HepG2 (cell line): ENCODE data around the gene PEX14.

Experiments used
- CTCF ChIP-seq: sonication (generic); formaldehyde crosslinking; IDR thresholded peaks from 2 replicates; pipeline ENCODE4 v1.5.0; 2020; ENCODE audit warnings: mild to moderate bottlenecking, missing genetic modification reagents, moderate library complexity
- ELK4 ChIP-seq: sonication (generic); formaldehyde crosslinking; IDR thresholded peaks from 2 replicates; pipeline ENCODE4 v1.9.0; 2021; ENCODE audit warnings: missing genetic modification reagents, borderline replicate concordance
- HNRNPL ChIP-seq: fragments of 200-400 bp; formaldehyde crosslinking; IDR thresholded peaks from 2 replicates; pipeline ENCODE4 v1.6.1; 2017; ENCODE audit warnings: mild to moderate bottlenecking, low read depth, low read length
- SNAPC5 ChIP-seq: sonication (generic); formaldehyde crosslinking; IDR thresholded peaks from 2 replicates; pipeline ENCODE4 v1.8.1; 2023; ENCODE audit warnings: mild to moderate bottlenecking, missing genetic modification reagents, borderline replicate concordance
- YEATS2 ChIP-seq: sonication (generic); formaldehyde crosslinking; IDR thresholded peaks from 2 replicates; pipeline ENCODE4 v1.4.0; 2020; ENCODE audit warnings: missing genetic modification reagents, borderline replicate concordance
- ZBTB21 ChIP-seq: sonication (generic); formaldehyde crosslinking; IDR thresholded peaks from 2 replicates; pipeline ENCODE4 v1.4.0; 2020; ENCODE audit warnings: missing genetic modification reagents

- TF ChIP-seq YEATS2 (CRISPR knock-in tag): no peak
- no peak for TF ChIP-seq ELK4 (CRISPR knock-in tag)
- no peak for TF ChIP-seq CTCF
- no peak for TF ChIP-seq SNAPC5 (CRISPR knock-in tag)
- TF ChIP-seq HNRNPL: no peak
- TF ChIP-seq ZBTB21 (CRISPR knock-in tag): no peak
Measured at GRCh38 chr1:10594595-10595223, 120.0 kb downstream of the PEX14 start.
